ENCODE data around the gene MYOM1. TPM values are rescaled to one million over a fixed set of nuclear protein-coding genes. Genes with fewer than 3 reads are reported as not detected.

MYOM1 gene
- total RNA-seq, 1 experiment from 2014 or later, result 0.07 TPM

DNA sequence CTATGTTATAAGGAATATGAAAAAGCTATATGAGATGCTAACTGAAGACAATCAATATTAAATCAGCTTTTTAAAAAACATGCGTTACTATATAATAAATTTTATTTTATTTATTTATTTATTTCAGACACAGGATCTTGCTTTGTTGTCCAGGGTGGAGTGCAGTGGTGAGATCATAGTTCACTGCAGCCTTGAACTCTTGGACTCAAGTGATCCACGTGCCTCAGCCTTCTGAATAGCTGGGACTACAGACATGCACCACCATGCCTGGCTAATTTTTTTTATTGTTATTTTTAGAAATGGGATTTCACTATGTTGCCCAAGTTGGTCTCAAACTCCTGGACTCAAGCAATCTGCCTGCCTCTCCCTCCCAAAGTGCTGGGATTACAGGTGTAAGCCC is 89.4 kb downstream of the MYOM1 start:
- Histone ChIP-seq H3K4me3 (ENCODE audit: low read length) (no peak overlapping the region), H3K27ac (ENCODE audit: low read length) (no peak overlapping the region), H3K4me1 (ENCODE audit: insufficient read depth, low read length) (no peaks in the 10 kb centered on the region), H3K79me2 (ENCODE audit: low read length) (no peaks in the 10 kb centered on the region), H4K20me1 (ENCODE audit: low read length) (no peaks in the 10 kb centered on the region), H3K9me2 (replicated peaks; ENCODE audit: low read length) (no peaks in the 10 kb centered on the region), H2AFZ (ENCODE audit: low read length) (no peak overlapping the region), H3K9ac (ENCODE audit: low read length) (no peak overlapping the region), H3K9me3 (ENCODE audit: low read length) (no peaks in the 10 kb centered on the region), H3K27me3 (ENCODE audit: low read length) (no peaks in the 10 kb centered on the region), H3K36me3 (ENCODE audit: low read depth, low read length) (no peaks in the 10 kb centered on the region), H3F3A (ENCODE audit: low read length, unreplicated experiment) (no peaks in the 10 kb centered on the region), H3K4me2 (ENCODE audit: low read length) (no peak overlapping the region)
- DNase-seq, result no peak
- no peak for ATAC-seq
- CTCF ChIA-PET, result interaction anchor here (0.5 kb wide), 2 partner anchors 182 to 318 kb away, joined by 3 to 5 read pairs; no protein-coding TSS in a partner anchor
- TF ChIP-seq EZH2phosphoT487 (IDR thresholded peaks at IDR 0.05; ENCODE audit: borderline replicate concordance, low read length) (no peak), CTCF (conservative IDR thresholded peaks at IDR 0.05; ENCODE audit: low read depth, low read length) (no peak), EZH2 (IDR thresholded peaks at IDR 0.05; ENCODE audit: low read length, unreplicated experiment) (no peak)
- POLR2A ChIA-PET (ENCODE audit: unreplicated experiment), result no interaction called here
- no TSS peak for BruUV-seq (replicated peaks)
- intact Hi-C loops (cut with micrococcal nuclease), result no loop called here

DNA sequence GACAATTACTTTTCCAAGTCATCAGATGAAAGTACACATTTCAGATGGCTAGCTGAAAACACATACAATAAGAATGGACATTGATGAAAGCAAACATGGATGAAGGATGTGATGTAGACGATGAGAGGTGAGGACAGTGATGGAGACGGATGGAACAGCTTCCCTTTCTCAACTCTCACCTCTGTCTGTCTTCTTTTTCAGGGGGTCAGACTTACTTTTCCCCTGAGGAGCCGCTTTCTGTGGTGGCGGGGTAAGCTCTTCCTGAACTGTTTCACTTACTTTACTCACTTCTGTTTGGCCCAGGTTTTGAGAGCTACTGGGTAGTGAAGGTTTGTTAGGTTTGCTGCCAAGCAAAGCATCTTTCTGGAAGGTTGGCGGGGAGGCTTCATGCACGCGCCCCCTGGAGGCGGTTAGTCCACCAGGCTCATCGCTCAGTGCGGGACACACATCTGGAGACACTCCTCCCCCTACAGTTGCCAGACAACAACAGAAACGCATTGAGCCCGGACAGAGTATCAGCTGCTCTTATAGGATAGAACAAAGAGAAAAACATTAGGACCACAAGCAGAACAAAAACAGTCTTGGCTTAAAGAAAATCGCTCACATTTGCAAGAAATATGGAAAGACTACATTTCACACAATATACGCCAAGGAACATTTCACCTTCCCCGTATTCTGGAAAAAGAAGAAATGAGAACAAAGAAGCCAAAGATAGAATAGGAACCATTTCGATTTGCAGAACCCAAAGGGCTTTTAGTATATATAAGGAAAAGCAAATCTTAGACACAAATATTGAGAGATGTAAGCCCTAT is 90.5 kb downstream of the MYOM1 start:
- intact Hi-C loops (cut with micrococcal nuclease), result loop anchor here (1.0 to 10.0 kb wide), 4 partner anchors 67 to 326 kb away; partner anchors contain the start of gene TGIF1
- ChIA-PET POLR2A (ENCODE audit: unreplicated experiment) (no interaction called here), CTCF (interaction anchor here (0.6 to 1.4 kb wide), 2 partner anchors 144 to 192 kb away, joined by 4 to 9 read pairs; no protein-coding TSS in a partner anchor)
- Histone ChIP-seq H3K4me3 (ENCODE audit: low read length) (no peak overlapping the region), H3K79me2 (ENCODE audit: low read length) (no peaks in the 10 kb centered on the region), H3F3A (ENCODE audit: low read length, unreplicated experiment) (no peaks in the 10 kb centered on the region), H4K20me1 (ENCODE audit: low read length) (no peaks in the 10 kb centered on the region), H3K4me2 (ENCODE audit: low read length) (no peak overlapping the region), H3K9me3 (ENCODE audit: low read length) (no peaks in the 10 kb centered on the region), H3K36me3 (ENCODE audit: low read depth, low read length) (no peaks in the 10 kb centered on the region), H3K27me3 (ENCODE audit: low read length) (no peaks in the 10 kb centered on the region), H3K4me1 (ENCODE audit: insufficient read depth, low read length) (no peaks in the 10 kb centered on the region), H2AFZ (ENCODE audit: low read length) (0 out of 2 replicates have a peak overlapping the region, but pooled peaks have one; percentile 16), H3K9ac (ENCODE audit: low read length) (no peak overlapping the region), H3K9me2 (replicated peaks; ENCODE audit: low read length) (no peaks in the 10 kb centered on the region), H3K27ac (ENCODE audit: low read length) (no peak overlapping the region)
- peak; percentile 81 for DNase-seq
- TF ChIP-seq CTCF (conservative IDR thresholded peaks at IDR 0.05; ENCODE audit: low read depth, low read length), result peak; percentile 96
- no peak for TF ChIP-seq EZH2phosphoT487 (IDR thresholded peaks at IDR 0.05; ENCODE audit: borderline replicate concordance, low read length)
- ATAC-seq, result peak; percentile 100
- BruUV-seq (replicated peaks), result no TSS peak
